Left kidney (tissue), 8 donors: Measurements from ENCODE around the gene CKS2. TPM values are rescaled to one million over a fixed set of nuclear protein-coding genes. Genes with fewer than 3 reads are reported as not detected.
"Not testable (repeated sequence)": the region's sequence is repeated elsewhere in the genome, so short reads cannot be mapped to it uniquely, and the experiment has no call there.

ENCODE experiments used
- DNase-seq: peaks from one replicate; pipeline ENCODE4 v3.0.0-alpha.2; 2013
- long read RNA-seq, 8 donors: transcript quantifications; one replicate each; lab custom pipeline, GENCODE V29; 2026
- polyA plus RNA-seq: library from polyadenylated mRNA; unstranded; fragments of 120-200 nt; gene quantifications from one replicate; pipeline ENCODE4 v1.2.1, GENCODE V29; 2013; ENCODE audit not compliant: insufficient read length

The CKS2 gene
- 101 TPM for polyA plus RNA-seq
- long read RNA-seq, donor 1, transcript CKS2-201 (3 exons, 613 nt) = major isoform, 94 of 100 reads
- long read RNA-seq, donor 1, partial matches to known transcripts = 6 of 100 reads
- long read RNA-seq, donor 1, other reads (novel, unspliced or antisense) = 0 of 100 reads
- long read RNA-seq, donor 2, transcript CKS2-201 (3 exons, 613 nt) = major isoform, 58 of 58 reads
- long read RNA-seq, donor 2, partial matches to known transcripts = 0 of 58 reads
- long read RNA-seq, donor 2, other reads (novel, unspliced or antisense) = 0 of 58 reads
- long read RNA-seq, donor 3, transcript CKS2-201 (3 exons, 613 nt) = major isoform, 45 of 51 reads
- long read RNA-seq, donor 3, partial matches to known transcripts = 6 of 51 reads
- long read RNA-seq, donor 3, other reads (novel, unspliced or antisense) = 0 of 51 reads
- long read RNA-seq, donor 4, transcript CKS2-201 (3 exons, 613 nt) = major isoform, 13 of 13 reads
- long read RNA-seq, donor 4, partial matches to known transcripts = 0 of 13 reads
- long read RNA-seq, donor 4, other reads (novel, unspliced or antisense) = 0 of 13 reads
- long read RNA-seq, donor 5, transcript CKS2-201 (3 exons, 613 nt) = major isoform, 147 of 159 reads
- long read RNA-seq, donor 5, partial matches to known transcripts = 12 of 159 reads
- long read RNA-seq, donor 5, other reads (novel, unspliced or antisense) = 0 of 159 reads
- long read RNA-seq, donor 6, transcript CKS2-201 (3 exons, 613 nt) = major isoform, 88 of 93 reads
- long read RNA-seq, donor 6, partial matches to known transcripts = 5 of 93 reads
- long read RNA-seq, donor 6, other reads (novel, unspliced or antisense) = 0 of 93 reads
- long read RNA-seq, donor 7, transcript CKS2-201 (3 exons, 613 nt) = major isoform, 112 of 112 reads
- long read RNA-seq, donor 7, partial matches to known transcripts = 0 of 112 reads
- long read RNA-seq, donor 7, other reads (novel, unspliced or antisense) = 0 of 112 reads
- long read RNA-seq, donor 8, transcript CKS2-201 (3 exons, 613 nt) = major isoform, 24 of 24 reads
- long read RNA-seq, donor 8, partial matches to known transcripts = 0 of 24 reads
- long read RNA-seq, donor 8, other reads (novel, unspliced or antisense) = 0 of 24 reads

DNA sequence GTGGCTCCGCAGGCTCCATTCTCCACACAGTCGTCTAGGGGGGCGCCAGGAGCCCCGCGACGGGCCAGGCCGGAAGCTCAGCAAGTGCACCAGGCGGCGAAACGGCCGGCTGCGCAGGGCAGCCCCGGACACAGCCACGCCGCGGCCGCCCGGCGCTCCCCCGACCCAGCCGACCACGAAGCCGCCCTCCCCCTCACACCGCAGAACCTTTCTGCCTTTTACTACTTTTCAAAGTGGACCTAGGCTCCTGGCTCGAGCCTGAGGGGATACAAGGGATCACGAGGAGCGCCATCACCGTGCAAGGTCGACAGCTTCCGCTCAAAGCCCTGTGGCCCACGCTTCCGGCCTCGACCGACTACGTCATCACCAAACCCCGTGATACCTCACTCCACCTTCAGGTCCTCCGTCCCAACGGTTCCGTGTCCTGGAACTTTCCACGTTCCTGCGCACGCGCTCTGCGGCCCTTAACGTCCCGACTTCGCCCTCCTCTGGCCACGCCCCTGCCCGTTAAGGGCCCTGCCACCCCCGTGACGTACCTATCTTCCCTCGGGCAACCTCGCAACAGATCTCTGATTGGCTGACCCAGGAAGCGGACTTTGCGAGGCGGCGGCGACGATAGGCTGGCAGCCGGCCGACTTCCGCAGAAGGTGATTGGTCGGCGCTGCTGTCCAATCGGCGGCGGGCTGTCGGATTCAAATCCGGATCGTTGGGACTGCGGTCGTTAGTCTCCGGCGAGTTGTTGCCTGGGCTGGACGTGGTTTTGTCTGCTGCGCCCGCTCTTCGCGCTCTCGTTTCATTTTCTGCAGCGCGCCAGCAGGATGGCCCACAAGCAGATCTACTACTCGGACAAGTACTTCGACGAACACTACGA lies at the start of gene CKS2:
CKS2 (plus strand) TSS at position 721 of the 871 bp plus-strand sequence; CDS start at position 819, 98 bp downstream.
- peak; percentile 100 for DNase-seq

GRCh38 chr9:89273528-89274279 lies 37.3 kb upstream of the CKS2 start:
- DNase-seq = no peak

DNA sequence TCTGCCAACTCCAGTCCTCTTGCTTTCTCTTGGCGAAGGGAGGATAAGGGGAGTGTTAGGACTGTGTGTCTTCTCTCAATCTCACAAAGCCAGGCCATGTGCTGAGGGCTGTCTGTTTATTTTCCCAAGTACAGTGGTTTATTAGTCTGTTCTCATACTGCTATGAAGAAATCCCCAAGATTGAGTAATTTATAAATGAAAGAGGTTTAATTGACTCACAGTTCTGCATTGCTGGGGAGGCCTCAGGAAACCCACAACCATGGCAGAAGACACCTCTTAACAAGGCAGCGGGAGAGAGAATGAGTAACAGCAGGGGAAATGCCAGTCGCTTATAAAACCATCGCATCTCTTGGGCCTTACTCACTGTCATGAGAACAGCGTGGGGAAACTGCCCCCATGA lies 36.2 kb upstream of the CKS2 start:
- no peak for DNase-seq

- DNase-seq = not testable (repeated sequence)
These were observed 35.0 kb upstream of the CKS2 start for GRCh38 chr9:89276040-89276439.

DNA sequence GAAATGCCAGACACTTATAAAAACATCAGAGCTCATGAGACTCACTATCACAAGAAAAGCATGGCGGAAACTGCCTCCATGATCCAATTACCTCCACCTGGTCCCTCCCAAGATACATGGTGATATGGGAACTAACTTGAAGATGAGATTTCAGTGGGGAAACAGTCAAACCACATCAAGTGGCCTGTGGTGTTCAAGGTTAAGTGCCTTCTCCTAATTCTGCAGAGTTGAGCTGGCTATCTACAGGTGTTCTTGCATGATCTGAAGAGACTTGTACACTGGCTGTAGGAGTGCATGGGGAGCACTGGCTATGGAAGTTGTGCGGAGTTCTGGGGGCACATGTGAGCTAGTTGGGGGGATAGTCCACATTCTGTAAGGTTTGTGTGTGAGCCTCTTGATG lies 34.0 kb upstream of the CKS2 start:
- DNase-seq = no peak

DNA sequence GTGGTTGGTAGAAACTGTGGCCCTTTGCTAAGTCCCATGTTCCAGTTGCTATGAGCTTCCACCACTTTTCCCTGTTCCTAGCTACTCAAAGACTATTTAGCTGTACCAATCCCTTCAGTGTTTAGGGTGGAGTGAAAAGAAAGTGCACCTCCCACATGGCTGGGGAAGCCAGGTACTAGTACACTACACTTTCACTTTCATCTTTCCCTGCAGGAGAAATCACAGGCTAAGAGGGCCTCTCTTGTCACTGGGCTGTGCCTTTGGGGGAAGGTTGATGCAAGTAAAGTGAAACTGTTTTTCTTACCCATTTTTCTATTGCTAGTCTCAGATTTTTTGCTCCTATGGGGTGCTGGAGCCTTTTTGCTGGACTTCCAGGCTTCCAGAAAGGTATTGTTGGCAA lies 33.5 kb upstream of the CKS2 start:
- no peak for DNase-seq

DNA sequence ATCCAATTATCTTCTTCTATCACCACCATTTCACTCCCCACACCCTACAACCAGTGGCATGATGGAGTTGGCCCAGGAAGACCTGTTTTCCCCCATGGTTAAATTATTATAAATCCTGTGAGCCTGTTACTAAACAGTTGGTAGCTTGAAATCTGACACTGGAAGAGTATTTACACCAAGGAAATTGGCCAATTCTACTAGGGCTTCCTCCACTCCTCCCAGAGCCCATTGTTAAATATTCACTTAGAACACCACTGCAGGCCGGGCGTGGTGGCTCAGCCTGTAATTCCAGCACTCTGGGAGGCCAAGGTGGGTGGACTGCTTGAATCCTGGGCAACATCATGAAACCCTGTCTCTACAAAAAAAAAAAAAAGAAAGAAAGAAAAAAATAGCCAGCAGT lies 32.4 kb upstream of the CKS2 start:
- no peak for DNase-seq

- DNase-seq = peak; percentile 47
These were observed 31.8 kb upstream of the CKS2 start for GRCh38 chr9:89278997-89279739.

DNA sequence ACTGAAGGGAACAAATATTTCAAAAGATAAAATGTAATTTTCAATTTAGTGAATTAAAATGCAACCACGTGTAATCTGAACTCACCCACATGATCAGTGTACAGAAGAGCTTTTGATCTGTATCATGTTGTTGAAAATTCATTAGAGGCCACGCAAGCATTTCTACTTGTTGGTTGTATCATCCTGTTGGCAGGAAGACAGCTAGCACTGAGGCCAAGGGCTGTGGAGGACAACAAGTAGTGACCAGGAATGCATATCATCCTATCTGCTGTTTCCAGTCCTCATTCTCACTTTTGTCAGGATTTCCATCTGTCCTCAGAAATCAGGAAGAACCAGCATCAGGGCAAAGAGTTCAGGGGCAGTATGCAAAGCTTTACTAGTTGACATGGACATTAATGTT lies 29.9 kb upstream of the CKS2 start:
- DNase-seq = no peak

DNA sequence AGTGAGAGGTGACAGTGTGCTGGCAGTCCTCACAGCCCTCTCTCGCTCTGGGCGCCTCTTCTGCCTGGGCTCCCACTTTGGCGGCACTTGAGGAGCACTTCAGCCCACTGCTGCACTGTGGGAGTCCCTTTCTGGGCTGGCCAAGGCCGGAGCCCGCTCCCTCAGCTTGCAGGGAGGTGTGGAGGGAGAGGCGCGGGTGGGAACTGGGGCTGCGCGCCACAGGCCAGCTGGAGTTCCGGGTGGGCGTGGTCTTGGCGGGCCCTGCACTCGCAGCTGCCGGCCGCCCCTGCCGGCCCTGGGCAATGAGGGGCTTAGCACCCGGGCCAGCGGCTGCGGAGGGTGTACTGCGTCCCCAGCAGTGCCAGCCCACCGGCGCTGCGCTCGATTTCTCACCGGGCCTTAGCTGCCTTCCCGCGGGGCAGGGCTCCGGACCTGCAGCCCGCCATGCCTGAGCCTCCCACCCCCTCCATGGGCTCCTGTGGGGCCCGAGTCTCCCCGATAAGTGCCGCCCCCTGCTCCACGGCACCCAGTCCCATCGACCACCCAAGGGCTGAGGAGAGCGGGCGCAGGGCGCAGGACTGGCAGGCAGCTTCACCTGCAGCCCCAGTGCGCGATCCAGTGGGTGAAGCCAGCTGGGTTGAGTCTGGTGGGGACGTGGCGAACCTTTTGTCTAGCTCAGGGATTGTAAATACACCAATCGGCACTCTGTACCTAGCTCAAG lies 28.6 kb upstream of the CKS2 start:
- DNase-seq = not testable (repeated sequence)

DNA sequence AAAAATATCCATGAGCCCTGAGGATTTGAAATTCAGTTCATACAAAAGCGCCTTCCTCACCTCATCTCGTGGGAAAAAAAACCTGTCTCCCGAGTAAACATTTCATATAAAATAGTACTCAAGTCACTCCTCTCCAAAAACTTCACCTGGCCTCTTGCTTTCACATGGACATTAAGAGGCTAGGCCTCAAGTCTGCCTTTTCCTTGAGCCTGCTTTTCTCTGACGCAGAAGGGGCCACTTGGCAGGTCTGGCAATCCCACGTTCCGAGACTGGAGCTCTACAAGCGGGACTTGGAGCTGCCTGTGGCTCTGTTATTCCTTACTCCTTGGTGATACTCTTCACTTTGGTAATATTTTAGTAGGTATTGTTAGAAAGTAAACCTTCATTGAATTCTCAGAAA lies 26.9 kb upstream of the CKS2 start:
- DNase-seq = no peak

GRCh38 chr9:89291741-89292140 lies 19.3 kb upstream of the CKS2 start:
- no peak for DNase-seq

GRCh38 chr9:89293014-89293413 lies 18.0 kb upstream of the CKS2 start:
- DNase-seq = no peak

DNA sequence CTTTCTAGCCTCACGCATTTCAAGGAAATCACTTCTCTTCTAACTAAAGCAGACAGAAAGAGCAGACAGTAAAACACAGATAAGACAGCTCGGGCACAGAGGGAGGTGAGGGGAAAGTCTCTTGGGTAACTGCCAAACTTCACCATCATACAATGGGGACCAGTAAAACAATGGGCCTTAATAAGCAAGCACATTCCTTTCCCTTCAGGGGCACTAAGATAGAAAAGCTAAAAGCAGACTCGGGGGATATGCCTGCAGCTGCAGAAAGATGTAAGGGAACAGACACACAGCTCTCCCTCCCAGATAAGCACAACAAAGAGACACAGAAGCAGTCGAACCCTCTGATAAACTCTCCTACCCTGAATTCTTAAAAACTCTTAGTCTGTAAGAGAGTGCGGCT lies 15.6 kb upstream of the CKS2 start:
- DNase-seq = no peak

DNA sequence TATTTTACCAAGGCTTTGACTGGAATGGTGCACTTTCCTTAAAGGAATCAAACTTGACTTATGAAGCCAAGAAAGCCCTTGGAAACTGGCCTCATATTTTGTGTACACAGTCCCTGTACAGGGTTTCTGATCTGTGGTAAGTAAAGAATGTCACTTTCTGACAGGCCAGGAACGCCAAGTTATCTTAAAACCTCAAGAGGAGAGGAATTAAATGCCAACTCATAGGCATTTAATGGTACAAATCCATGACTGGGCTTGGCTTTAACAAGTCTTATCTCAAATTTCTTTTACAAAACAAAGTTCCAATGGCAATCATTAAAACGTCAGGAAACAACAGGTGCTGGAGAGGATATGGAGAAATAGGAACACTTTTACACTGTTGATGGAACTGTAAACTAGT lies 9.0 kb upstream of the CKS2 start:
- DNase-seq = not testable (repeated sequence)

- DNase-seq = no peak
These were observed 6.8 kb upstream of the CKS2 start for GRCh38 chr9:89304020-89304833.

DNA sequence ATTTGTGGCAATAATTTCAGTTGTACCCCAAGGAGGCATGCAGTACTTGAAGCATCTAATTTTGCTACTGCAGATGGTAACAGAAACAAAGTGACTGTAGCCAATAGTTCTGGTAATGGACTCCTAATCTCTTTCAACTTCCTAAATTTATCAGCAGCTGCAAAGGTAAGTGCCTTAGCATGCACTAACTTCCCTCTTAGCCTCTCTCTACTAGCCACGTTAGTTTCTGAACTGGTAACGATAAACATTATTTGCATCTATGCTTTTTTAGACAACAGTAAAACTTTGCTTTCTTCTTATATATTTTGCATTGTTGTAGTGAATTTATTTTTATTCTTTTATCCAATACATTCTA lies 6.2 kb upstream of the CKS2 start:
- DNase-seq = no peak

DNA sequence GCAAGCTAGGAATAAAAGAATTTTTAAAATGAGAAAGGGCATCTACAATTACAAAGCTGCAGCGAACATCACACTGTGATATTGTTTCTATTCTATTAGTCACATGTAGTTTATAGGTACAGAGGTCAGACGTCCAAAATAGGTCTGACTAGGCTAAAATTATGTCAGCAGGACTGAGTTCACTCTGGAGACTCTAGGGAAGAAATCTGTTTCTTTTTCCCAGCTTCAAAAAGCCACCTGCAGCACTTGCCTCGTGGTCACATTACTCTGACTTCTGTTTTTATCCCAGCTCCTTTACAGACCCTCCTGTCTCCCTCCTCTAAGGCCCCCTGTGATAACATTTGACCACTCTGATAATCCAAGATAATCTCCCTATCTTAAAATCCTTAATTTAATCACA lies 5.1 kb upstream of the CKS2 start:
- DNase-seq = no peak

DNA sequence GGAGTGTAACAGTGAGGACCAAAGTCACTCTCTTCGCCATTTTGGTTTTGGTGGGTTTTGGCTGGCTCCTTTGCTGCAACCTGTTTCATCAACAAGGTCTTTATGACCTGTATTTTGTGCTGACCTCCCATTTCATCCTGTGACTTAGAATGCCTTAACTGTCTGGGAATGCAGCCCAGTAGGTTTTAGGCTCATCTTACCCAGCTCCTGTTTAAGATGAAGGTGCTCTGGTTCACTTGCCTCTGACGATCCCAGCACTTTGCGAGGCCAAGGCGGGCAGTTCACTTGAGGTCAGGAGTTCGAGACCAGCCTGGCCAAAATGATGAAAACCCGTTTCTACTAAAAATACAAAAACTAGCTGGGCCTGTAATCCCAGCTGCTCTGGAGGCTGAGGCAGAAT lies 1.8 kb upstream of the CKS2 start:
- DNase-seq = no peak
